Small intestine (tissue), 7 donors: ENCODE results near the gene TMEM53. TPM values are rescaled to one million over a fixed set of nuclear protein-coding genes. Genes with fewer than 3 reads are reported as not detected.

Source experiments
- DNase-seq, 2 donors: peaks; one replicate each; pipeline versions ENCODE4 v3.0.0 to v3.0.0-alpha.2; 2013
- FAIRE-seq: peaks from 2 replicates; lab custom pipeline; 2012; peaks lifted over from hg19 to GRCh38; lab: Jason Lieb, UNC
- H3K27ac ChIP-seq, 3 donors: one replicate each; pipeline ENCODE4 v1.5.1; 2013; ENCODE audit warnings: low read length in 2 of 3, mild to moderate bottlenecking in 2 of 3, control low read depth in 1 of 3, inconsistent platforms in 1 of 3, low read depth in 1 of 3, moderate library complexity in 1 of 3
- H3K27me3 ChIP-seq, 3 donors: one replicate each; pipeline ENCODE4 v1.6.1; 2013; ENCODE audit warnings: low read length in 3 of 3, inconsistent platforms in 1 of 3; ENCODE audit not compliant: control insufficient read depth in 3 of 3, insufficient read depth in 3 of 3
- H3K36me3 ChIP-seq, 3 donors: one replicate each; pipeline ENCODE4 v1.6.1; 2013; ENCODE audit warnings: low read length in 3 of 3, inconsistent platforms in 1 of 3, low read depth in 1 of 3, mild to moderate bottlenecking in 1 of 3, moderate library complexity in 1 of 3; ENCODE audit not compliant: control insufficient read depth in 3 of 3, insufficient read depth in 2 of 3
- H3K4me1 ChIP-seq, 3 donors: one replicate each; pipeline ENCODE4 v1.6.1; 2013; ENCODE audit warnings: low read length in 2 of 3, inconsistent platforms in 1 of 3, low read depth in 1 of 3, mild to moderate bottlenecking in 1 of 3, moderate library complexity in 1 of 3; ENCODE audit not compliant: control insufficient read depth in 3 of 3, insufficient read depth in 2 of 3
- H3K4me3 ChIP-seq, 3 donors: one replicate each; pipeline ENCODE4 v1.5.1; 2013; ENCODE audit warnings: low read length in 3 of 3, control low read depth in 1 of 3, inconsistent platforms in 1 of 3, low read depth in 1 of 3, mild to moderate bottlenecking in 1 of 3, moderate library complexity in 1 of 3
- H3K9me3 ChIP-seq, 2 donors: one replicate each; pipeline ENCODE4 v1.6.1; 2013; ENCODE audit warnings: low read depth in 1 of 2, low read length in 1 of 2; ENCODE audit not compliant: control insufficient read depth in 2 of 2, insufficient read depth in 1 of 2
- WGBS, 3 donors: extraction: QIAGEN DNeasy Blood & Tissue Kit; methylation state at CpG; one replicate each; pipeline ENCODE4 v1.1.7; 2013; 5-methylcytosine and 5-hydroxymethylcytosine counted together
- polyA plus RNA-seq, 4 donors: library from polyadenylated mRNA; stranded (reverse) in 3 of 4; unstranded in 1 of 4; fragments of 200-250 nt in 3 of 4; fragments of 120-200 nt in 1 of 4; gene quantifications; one replicate each; pipeline versions ENCODE4 v1.2.1 to v1.2.3, GENCODE V29; 2013
- donor health status: healthy with polysubstance abuse.
- donor health status: control.
- donor health status: control.
- donor health status: Bipolar disorder and iron deficiency.
- donor health status: healthy.

The TMEM53 gene
- polyA plus RNA-seq, 4 donors: 16.6 to 27.2 (median 22.8) TPM

DNA sequence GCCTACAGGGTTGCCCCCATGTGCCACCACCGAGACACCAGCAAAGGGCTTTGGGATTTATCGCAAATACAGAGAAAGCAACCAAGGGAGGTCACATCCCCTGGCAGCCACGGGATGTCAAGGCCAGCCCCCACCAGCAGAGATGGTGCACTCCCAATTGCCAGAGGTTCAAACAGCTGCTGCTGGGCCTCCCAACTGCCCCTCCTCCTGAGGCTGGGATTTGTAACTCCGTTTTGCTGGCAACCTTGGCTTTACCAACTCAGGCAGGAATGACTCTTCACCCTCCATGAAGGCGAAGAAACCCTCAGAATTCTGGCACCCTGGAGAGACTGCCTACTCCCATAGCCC is 11.6 kb downstream of the TMEM53 start:
- peak overlapping the region in 1 of 3 donors; percentile 43 for H3K27ac ChIP-seq
- H3K36me3 ChIP-seq: peaks cover 1 to 16% (median 3%) of the 10 kb centered on the region in 3 donors
- H3K4me1 ChIP-seq: peaks cover 4 to 18% (median 8%) of the 10 kb centered on the region in 3 donors
- H3K9me3 ChIP-seq: no peaks in the 10 kb centered on the region
- 69 to 83% (median 73%) methylated on average over 5 of the region's 5 CpGs for WGBS, 3 donors
- no peaks in the 10 kb centered on the region for H3K27me3 ChIP-seq
- no peak for DNase-seq
- H3K4me3 ChIP-seq: no peak overlapping the region
- FAIRE-seq: no peak

DNA sequence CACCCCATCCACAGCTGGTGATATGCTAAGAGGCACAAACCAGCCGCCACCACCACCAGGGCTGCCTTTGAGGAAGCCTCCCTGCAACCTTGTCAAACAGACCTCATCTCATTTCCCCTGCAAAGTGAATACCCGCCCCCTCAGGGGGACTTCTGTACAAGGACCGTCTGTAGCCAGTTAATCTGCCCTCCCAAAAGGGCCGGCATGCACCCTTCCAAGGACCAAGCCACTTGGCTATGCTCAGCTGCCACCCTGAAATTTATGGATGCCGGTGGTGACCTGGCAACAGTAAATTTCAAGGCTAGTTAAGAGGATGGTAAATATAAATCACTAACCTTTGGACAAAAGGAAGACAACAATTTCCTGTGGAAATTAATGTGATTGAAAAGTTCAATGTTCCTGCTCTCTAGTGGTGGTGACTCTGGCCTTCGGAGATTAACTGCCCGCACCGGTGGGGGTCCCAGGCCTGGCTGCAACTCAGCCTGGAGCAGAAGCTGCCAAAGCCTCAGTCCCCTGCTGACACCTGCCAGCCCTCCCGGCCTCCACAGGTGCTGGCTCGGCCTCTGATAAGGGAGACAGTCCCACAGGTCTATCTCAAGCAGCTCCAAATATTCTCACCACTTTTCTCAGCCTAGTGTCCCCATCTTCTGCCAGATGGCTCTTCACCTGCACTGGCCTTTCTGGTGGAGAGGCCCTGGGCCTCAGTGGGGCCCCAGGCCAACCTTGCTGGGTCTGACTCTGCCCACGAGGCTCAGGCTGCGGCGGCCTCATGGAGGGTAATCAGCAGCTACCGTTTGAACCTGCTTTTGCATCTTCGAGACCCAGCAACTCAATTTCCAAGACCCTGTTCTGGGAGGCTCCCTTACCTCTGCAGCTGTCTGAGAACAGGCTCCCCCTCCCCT is 12.2 kb downstream of the TMEM53 start:
- Histone ChIP-seq H3K36me3 (peaks cover 0 to 18% (median 3%) of the 10 kb centered on the region in 3 donors), H3K9me3 (no peaks in the 10 kb centered on the region), H3K4me3 (no peak overlapping the region), H3K27ac (peak overlapping the region in 2 of 3 donors; percentile 43 to 47), H3K27me3 (no peaks in the 10 kb centered on the region), H3K4me1 (peaks cover 4 to 18% (median 8%) of the 10 kb centered on the region in 3 donors)
- DNase-seq (peak; percentile 56 to 63), FAIRE-seq (no peak)
- 39 to 57% (median 51%) methylated on average over 15 of the region's 15 CpGs for WGBS, 3 donors

DNA sequence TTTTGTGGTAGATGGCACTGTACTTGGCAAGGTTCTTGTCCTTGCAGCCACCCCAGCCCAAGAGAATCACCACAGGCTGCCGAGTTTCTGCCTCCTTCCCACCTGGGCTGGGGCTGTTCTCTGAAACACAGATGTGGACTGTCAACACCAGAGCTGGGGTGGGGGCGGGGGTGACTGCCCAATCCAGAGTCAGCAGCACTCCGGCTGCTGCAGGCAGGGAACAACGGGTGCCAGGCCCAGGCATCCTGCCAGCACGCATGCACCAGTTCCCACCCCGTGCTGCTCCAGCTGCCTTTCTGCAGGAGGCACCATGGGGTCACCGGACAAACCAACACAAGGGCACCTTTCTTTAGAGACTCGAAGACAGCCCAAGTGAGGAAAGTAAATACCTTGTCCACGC is 14.1 kb downstream of the TMEM53 start:
- H3K27me3 ChIP-seq: no peaks in the 10 kb centered on the region
- DNase-seq (peak in 1 of 2 donors; percentile 41), FAIRE-seq (no peak)
- 19 to 60% (median 24%) methylated on average over 9 of the region's 9 CpGs for WGBS, 3 donors
- peaks cover 4 to 18% (median 8%) of the 10 kb centered on the region in 3 donors for H3K4me1 ChIP-seq
- H3K9me3 ChIP-seq: no peaks in the 10 kb centered on the region
- peaks cover 0 to 27% (median 3%) of the 10 kb centered on the region in 3 donors for H3K36me3 ChIP-seq
- no peak overlapping the region for H3K4me3 ChIP-seq
- no peak overlapping the region for H3K27ac ChIP-seq

DNA sequence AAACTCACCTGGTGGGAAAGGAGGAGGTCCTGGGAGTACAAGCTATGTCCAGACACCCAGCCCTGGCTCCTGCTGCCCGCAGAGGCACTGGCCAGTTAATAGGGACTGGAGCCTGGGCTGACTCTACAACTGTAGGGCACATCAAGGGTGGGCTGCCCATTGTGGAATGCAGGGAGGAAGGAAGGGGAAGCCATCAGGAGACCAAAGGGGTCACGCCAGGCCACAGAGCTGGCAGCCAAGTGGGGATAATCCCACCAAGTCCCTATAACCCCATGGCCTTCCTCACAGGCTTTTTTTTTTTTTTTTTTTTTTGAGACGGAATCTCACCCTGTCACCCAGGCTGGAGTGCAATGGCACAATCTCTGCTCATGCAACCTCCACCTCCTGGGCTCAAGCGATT is 14.7 kb downstream of the TMEM53 start:
- FAIRE-seq: no peak
- H3K4me3 ChIP-seq: no peak overlapping the region
- H3K27ac ChIP-seq: no peak overlapping the region

DNA sequence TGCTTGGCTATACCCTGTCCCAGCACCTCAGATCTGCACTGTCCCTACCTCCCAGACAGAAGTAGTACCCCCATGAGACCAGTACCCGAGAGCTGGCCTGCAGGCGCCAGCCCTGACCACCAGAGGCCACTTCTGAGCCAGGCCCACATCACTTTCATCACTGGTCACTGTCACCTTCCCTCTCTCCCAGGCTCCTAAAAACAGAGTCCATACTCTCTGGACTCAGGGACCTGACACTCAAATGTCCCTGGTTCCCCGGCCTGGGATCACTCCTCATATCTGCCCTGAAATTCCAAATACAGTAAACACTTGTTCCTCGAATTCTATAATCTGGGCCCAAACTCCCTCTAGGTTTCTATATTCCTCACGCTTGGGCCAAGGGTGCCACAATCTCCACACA is 18.7 kb downstream of the TMEM53 start:
- peak in 1 of 2 donors; percentile 29 for DNase-seq
- Histone ChIP-seq H3K9me3 (no peaks in the 10 kb centered on the region), H3K36me3 (peaks cover 8 to 65% (median 8%) of the 10 kb centered on the region in 3 donors), H3K4me1 (peaks cover 0 to 15% (median 6%) of the 10 kb centered on the region in 3 donors), H3K4me3 (no peak overlapping the region), H3K27me3 (no peaks in the 10 kb centered on the region), H3K27ac (no peak overlapping the region)
- FAIRE-seq: no peak
- 67 to 76% (median 70%) methylated on average over 5 of the region's 5 CpGs for WGBS, 3 donors

More for the DNA sequence above, 14.7 kb downstream of the TMEM53 start:
- Histone ChIP-seq H3K36me3 (peaks cover under 1 to 31% (median 3%) of the 10 kb centered on the region in 3 donors), H3K9me3 (no peaks in the 10 kb centered on the region), H3K4me1 (peaks cover 4 to 18% (median 8%) of the 10 kb centered on the region in 3 donors), H3K27me3 (no peaks in the 10 kb centered on the region)
- 93 to 95% (median 93%) methylated on average over 3 to 4 of the region's 4 CpGs for WGBS, 3 donors
- DNase-seq: no peak

DNA sequence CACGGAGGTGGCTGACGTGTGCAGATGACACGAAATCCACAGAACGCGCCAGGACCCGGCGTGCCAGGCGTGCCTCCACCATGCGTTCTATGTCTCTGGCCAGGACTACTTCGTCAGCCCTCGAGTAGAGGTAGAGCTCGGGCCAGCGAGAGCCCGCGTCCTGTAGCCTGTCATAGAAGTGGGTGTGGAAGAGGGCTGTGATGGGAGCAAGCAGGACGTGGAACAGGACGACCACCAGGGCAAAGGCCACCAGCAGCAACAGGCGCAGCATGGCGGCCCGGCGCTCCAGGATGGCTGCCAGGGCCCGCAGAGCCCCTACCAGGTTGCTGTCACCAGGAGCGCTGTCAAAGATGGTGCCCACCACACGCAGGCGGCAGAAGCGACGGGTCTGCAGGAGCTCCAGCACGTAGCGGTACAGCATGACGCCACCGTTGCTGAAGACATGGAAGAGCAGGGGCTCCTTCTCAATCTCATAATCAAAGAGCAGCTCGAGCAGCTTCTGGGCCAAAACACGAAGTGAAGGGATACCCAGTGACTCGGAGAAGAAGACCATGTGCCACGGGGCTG is 19.6 kb downstream of the TMEM53 start:
- Histone ChIP-seq H3K4me3 (no peak overlapping the region), H3K4me1 (peaks cover 0 to 23% (median 7%) of the 10 kb centered on the region in 3 donors), H3K27me3 (no peaks in the 10 kb centered on the region), H3K27ac (no peak overlapping the region), H3K36me3 (peaks cover 8 to 73% (median 8%) of the 10 kb centered on the region in 3 donors), H3K9me3 (no peaks in the 10 kb centered on the region)
- 92 to 96% (median 93%) methylated on average over 35 of the region's 35 CpGs for WGBS, 3 donors
- no peak for FAIRE-seq
- DNase-seq: no peak

DNA sequence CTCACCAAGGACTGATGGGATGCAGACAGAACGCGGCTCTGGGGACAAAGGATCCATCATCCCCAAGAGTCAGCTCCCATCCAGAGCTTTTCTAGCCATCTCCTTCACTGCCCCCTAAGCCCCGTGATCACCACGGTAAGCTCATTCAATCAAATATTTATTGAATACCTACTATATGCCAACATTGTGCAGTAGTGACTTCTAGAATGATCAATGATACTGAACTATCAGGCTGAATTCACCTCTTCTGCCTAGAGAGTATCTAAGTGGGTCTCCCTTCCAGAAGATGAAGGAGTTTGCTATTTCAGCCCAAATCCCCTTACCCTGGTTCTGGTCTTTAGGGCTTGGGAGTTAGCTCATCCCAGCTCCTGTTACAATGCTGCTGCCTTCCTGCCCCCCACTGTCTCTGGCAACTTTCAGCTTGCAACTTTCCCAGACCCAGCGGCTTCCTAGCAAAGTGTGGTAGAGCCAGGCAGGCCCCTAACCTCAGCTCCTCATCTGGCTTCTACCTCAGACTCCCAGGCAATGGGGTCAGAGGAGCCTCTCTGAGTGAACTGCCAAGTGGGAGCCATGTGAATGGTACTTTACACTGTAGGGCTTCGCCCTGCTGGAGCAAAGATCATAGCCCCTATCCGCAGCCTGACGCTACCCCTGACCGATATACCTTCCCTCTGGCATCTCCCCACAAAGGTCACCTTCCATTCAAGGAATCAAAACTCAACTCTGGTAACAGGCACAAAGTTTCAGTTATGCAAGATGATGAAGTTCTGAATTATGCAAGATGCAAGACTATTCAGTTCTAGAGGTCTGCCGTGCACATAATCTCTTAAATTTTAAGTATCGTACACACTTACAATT is 20.9 kb downstream of the TMEM53 start:
- FAIRE-seq: no peak
- Histone ChIP-seq H3K4me3 (no peak overlapping the region), H3K36me3 (peaks cover 5 to 74% (median 11%) of the 10 kb centered on the region in 3 donors), H3K27ac (no peak overlapping the region), H3K9me3 (no peaks in the 10 kb centered on the region), H3K27me3 (no peaks in the 10 kb centered on the region), H3K4me1 (peaks cover 0 to 34% (median 10%) of the 10 kb centered on the region in 3 donors)
- WGBS, 3 donors: 63 to 66% (median 63%) methylated on average over 11 of the region's 11 CpGs
- no peak for DNase-seq
